WTC11 (cell line): ENCODE measurements around the gene NT5C3B. TPM values are rescaled to one million over a fixed set of nuclear protein-coding genes. Genes with fewer than 3 reads are reported as not detected.

Source experiments
- ATAC-seq: fragments of 200-7000 bp; cut with Tn5 transposase; 2 replicates; pipeline ENCODE4 v1.10.0; 2021; ENCODE audit warnings: mild to moderate bottlenecking, moderate library complexity
- CTCF ChIA-PET: fragments of 300-600 bp; sonication (Branson Sonifier 250); formaldehyde crosslinking; loops from one replicate; lab custom pipeline; 2021; ENCODE audit warnings: antibody characterized with exemption; lab: Charles Lee
- POLR2A ChIA-PET: fragments of 350-600 bp; sonication (Branson Sonifier 250); formaldehyde crosslinking; loops from one replicate; lab custom pipeline; 2021; ENCODE audit warnings: antibody characterized with exemption; lab: Charles Lee
- DNase-seq: peaks from one replicate; pipeline ENCODE4 v3.0.0; 2021; ENCODE audit warnings: low spot score
- H3K27ac Mint-ChIP-seq: 2 replicates; pipeline ENCODE4 v1.8.0; 2021; ENCODE audit warnings: mixed read lengths
- H3K27me3 Mint-ChIP-seq: 2 replicates; pipeline ENCODE4 v1.8.0; 2021; ENCODE audit warnings: low read depth, mild to moderate bottlenecking, moderate library complexity, mixed read lengths
- H3K36me3 Mint-ChIP-seq: 2 replicates; pipeline ENCODE4 v1.8.0; 2021; ENCODE audit warnings: mixed read lengths
- H3K4me1 Mint-ChIP-seq: 2 replicates; pipeline ENCODE4 v1.8.0; 2022; ENCODE audit warnings: mixed read lengths
- H3K4me3 Mint-ChIP-seq: 2 replicates; pipeline ENCODE4 v1.8.0; 2021; ENCODE audit warnings: mild to moderate bottlenecking, moderate library complexity, mixed read lengths
- H3K9me3 Mint-ChIP-seq: 2 replicates; pipeline ENCODE4 v1.8.0; 2021; ENCODE audit warnings: mixed read lengths
- AFF4 ChIP-seq: sonication (generic); formaldehyde crosslinking; IDR thresholded peaks from 2 replicates; pipeline ENCODE4 v1.8.1; 2023; ENCODE audit warnings: mild to moderate bottlenecking, missing genetic modification reagents, borderline replicate concordance
- AR ChIP-seq: fragments of 250-450 bp; sonication (Bioruptor Pico); IDR thresholded peaks from 2 replicates; pipeline ENCODE4 v1.9.0; 2021; ENCODE audit warnings: mild to moderate bottlenecking
- ATF3 ChIP-seq: sonication (generic); formaldehyde crosslinking; conservative IDR thresholded peaks from 2 replicates; pipeline ENCODE4 v1.8.1; 2022; ENCODE audit warnings: mild to moderate bottlenecking, missing genetic modification reagents
- CREM ChIP-seq: sonication (generic); formaldehyde crosslinking; IDR thresholded peaks from 2 replicates; pipeline ENCODE4 v1.8.1; 2022; ENCODE audit warnings: mild to moderate bottlenecking, missing genetic modification reagents, moderate library complexity
- E2F5 ChIP-seq: sonication (generic); formaldehyde crosslinking; IDR thresholded peaks from 2 replicates; pipeline ENCODE4 v1.8.1; 2022; ENCODE audit warnings: mild to moderate bottlenecking, moderate library complexity, missing genetic modification reagents
- ETV6 ChIP-seq: sonication (generic); formaldehyde crosslinking; IDR thresholded peaks from 2 replicates; pipeline ENCODE4 v1.8.1; 2022; ENCODE audit warnings: mild to moderate bottlenecking, missing genetic modification reagents
- FOXP4 ChIP-seq: sonication (generic); formaldehyde crosslinking; IDR thresholded peaks from 2 replicates; pipeline ENCODE4 v1.8.0; 2022; ENCODE audit warnings: mild to moderate bottlenecking, missing genetic modification reagents
- HMGA2 ChIP-seq: fragments of 250-450 bp; sonication (Bioruptor Pico); IDR thresholded peaks from 2 replicates; pipeline ENCODE4 v1.4.0; 2021; ENCODE audit warnings: mild to moderate bottlenecking, moderate library complexity
- JAZF1 ChIP-seq: fragments of 250-450 bp; sonication (Bioruptor Pico); IDR thresholded peaks from 2 replicates; pipeline ENCODE4 v1.9.0; 2021; ENCODE audit warnings: moderate library complexity, mild to moderate bottlenecking, inconsistent platforms
- MAX ChIP-seq: sonication (generic); formaldehyde crosslinking; IDR thresholded peaks from 2 replicates; pipeline ENCODE4 v1.8.0; 2022; ENCODE audit warnings: mild to moderate bottlenecking, missing genetic modification reagents
- NFE2L1 ChIP-seq: sonication (generic); formaldehyde crosslinking; IDR thresholded peaks from 2 replicates; pipeline ENCODE4 v1.8.1; 2023; ENCODE audit warnings: missing genetic modification reagents
- NFYB ChIP-seq: sonication (generic); formaldehyde crosslinking; conservative IDR thresholded peaks from 2 replicates; pipeline ENCODE4 v1.8.0; 2022; ENCODE audit warnings: low read depth, missing genetic modification reagents
- SP1 ChIP-seq: sonication (generic); formaldehyde crosslinking; conservative IDR thresholded peaks from 2 replicates; pipeline ENCODE4 v1.8.1; 2022; ENCODE audit warnings: missing genetic modification reagents
- STAT6 ChIP-seq: sonication (generic); formaldehyde crosslinking; conservative IDR thresholded peaks from 2 replicates; pipeline ENCODE4 v1.8.1; 2023; ENCODE audit warnings: mild to moderate bottlenecking, low read depth, missing genetic modification reagents, moderate library complexity
- TEAD1 ChIP-seq: sonication (generic); formaldehyde crosslinking; IDR thresholded peaks from 2 replicates; pipeline ENCODE4 v1.8.0; 2022; ENCODE audit warnings: mild to moderate bottlenecking, missing genetic modification reagents
- ZMAT4 ChIP-seq: fragments of 250-450 bp; sonication (Bioruptor Pico); IDR thresholded peaks from 2 replicates; pipeline ENCODE4 v1.9.0; 2021; ENCODE audit warnings: mild to moderate bottlenecking
- ZNF219 ChIP-seq: sonication (generic); formaldehyde crosslinking; IDR thresholded peaks from 2 replicates; pipeline ENCODE4 v1.8.0; 2023; ENCODE audit warnings: missing genetic modification reagents, mild to moderate bottlenecking, borderline replicate concordance
- ZNF232 ChIP-seq: sonication (generic); formaldehyde crosslinking; IDR thresholded peaks from 2 replicates; pipeline ENCODE4 v1.8.0; 2022; ENCODE audit warnings: mild to moderate bottlenecking, missing genetic modification reagents
- ZNF425 ChIP-seq: fragments of 250-450 bp; sonication (Bioruptor Pico); conservative IDR thresholded peaks from 2 replicates; pipeline ENCODE4 v1.9.0; 2021; ENCODE audit warnings: mild to moderate bottlenecking
- ZSCAN18 ChIP-seq: fragments of 250-450 bp; sonication (Bioruptor Pico); IDR thresholded peaks from 2 replicates; pipeline ENCODE4 v2.1.2; 2022; ENCODE audit warnings: mild to moderate bottlenecking, moderate library complexity
- total RNA-seq: library from RNA; stranded (reverse); gene quantifications from 3 replicates; pipeline ENCODE4 v1.2.3, GENCODE V29; 2021

Gene NT5C3B
- total RNA-seq, 1 experiment from 2014 or later = 58.1 TPM

- H3K4me1 Mint-ChIP-seq = peaks cover 33% of the 10 kb centered on the region
- peaks cover 7% of the 10 kb centered on the region for H3K27me3 Mint-ChIP-seq
- DNase-seq = no peak
- no peak overlapping the region for H3K27ac Mint-ChIP-seq
- peak overlapping the region; percentile 98 for H3K4me3 Mint-ChIP-seq
- H3K9me3 Mint-ChIP-seq = no peaks in the 10 kb centered on the region
- ChIA-PET CTCF (interaction anchor here (1.1 kb wide), 1 partner anchor 14 kb away, joined by 3 read pairs; no protein-coding TSS in a partner anchor), POLR2A (interaction anchor here (0.9 kb wide), 1 partner anchor 28 kb away, joined by 3 read pairs; the partner anchor contains the start of gene JUP)
- no peak for ATAC-seq
- TF ChIP-seq ETV6 (CRISPR knock-in tag) (no peak), E2F5 (no peak), MAX (CRISPR knock-in tag) (no peak), CREM (CRISPR knock-in tag) (no peak), NFYB (CRISPR knock-in tag) (no peak), ZMAT4 (CRISPR knock-in tag) (no peak), SP1 (CRISPR knock-in tag) (no peak), ZNF232 (no peak), TEAD1 (no peak), FOXP4 (CRISPR knock-in tag) (no peak), JAZF1 (CRISPR knock-in tag) (no peak), ZNF219 (CRISPR knock-in tag) (no peak), NFE2L1 (CRISPR knock-in tag) (no peak), AR (CRISPR knock-in tag) (no peak), ATF3 (CRISPR knock-in tag) (no peak), AFF4 (CRISPR knock-in tag) (no peak), ZSCAN18 (CRISPR knock-in tag) (no peak), STAT6 (no peak), ZNF425 (CRISPR knock-in tag) (no peak), HMGA2 (CRISPR knock-in tag) (no peak)
- peaks cover 21% of the 10 kb centered on the region for H3K36me3 Mint-ChIP-seq
Measured at GRCh38 chr17:41814195-41814594, 21.8 kb downstream of the NT5C3B start.
